ENCODE data around the gene GNG2. TPM values are rescaled to one million over a fixed set of nuclear protein-coding genes. Genes with fewer than 3 reads are reported as not detected.

Gene GNG2
- total and polyA plus RNA-seq, 2 of the 8 experiments (the other 6 are each of a cell fraction or from before 2014, with no cell fraction given), result 8.2 to 17.9 TPM

DNA sequence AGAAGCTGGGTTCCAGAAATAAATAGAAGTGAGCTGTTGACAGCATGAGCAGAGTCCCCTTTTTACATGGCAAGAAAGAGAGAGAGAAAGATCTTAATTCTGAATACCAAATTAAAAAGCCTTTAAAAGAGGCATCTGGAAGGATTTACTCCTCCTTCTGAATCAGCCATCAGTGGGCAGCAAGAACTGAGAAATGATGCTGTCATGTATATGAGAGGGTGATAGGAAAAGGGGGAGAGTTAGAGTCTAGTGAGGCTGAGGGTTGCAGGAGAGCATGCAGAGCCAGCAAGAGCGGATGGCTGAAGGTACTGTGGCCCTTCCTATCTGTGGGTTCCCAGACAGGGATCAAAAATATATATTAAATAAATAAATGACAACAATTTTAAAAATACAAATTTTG, 34.5 kb upstream of the GNG2 start (continued):
- TF ChIP-seq CTBP2 (IDR thresholded peaks at IDR 0.05; ENCODE audit: borderline replicate concordance, insufficient read depth, insufficient read length, low read length), result no peak
- no peak for TF ChIP-seq ATF3 (IDR thresholded peaks at IDR 0.05; ENCODE audit: insufficient read depth, low read depth, low read length)
- no peak for TF ChIP-seq EZH2 (IDR thresholded peaks at IDR 0.05; ENCODE audit: low read depth, low read length, severe bottlenecking)
- no peak for TF ChIP-seq RNF2 (IDR thresholded peaks at IDR 0.05; ENCODE audit: borderline replicate concordance, low read depth, low read length, missing control alignments, poor library complexity, severe bottlenecking)
